LNCaP clone FGC (cell line): Measurements from ENCODE around the gene SMAD6.

Experiments used
- DNase-seq: peaks from one replicate; pipeline ENCODE4 v3.0.0-alpha.2; 2011; ENCODE audit warnings: low read depth
- H3K4me3 ChIP-seq: 2 replicates; pipeline ENCODE4 v1.5.1; 2011; ENCODE audit warnings: mild to moderate bottlenecking, low read depth, low read length, control low read depth
- TF ChIP-seq, protein P1 (sequence below): IDR thresholded peaks from 2 replicates; pipeline ENCODE4 v1.5.1; 2012; ENCODE audit warnings: mild to moderate bottlenecking; ENCODE audit not compliant: control insufficient read depth, insufficient read depth; ENCODE audit errors: extremely low read depth

The SMAD6 gene

GRCh38 chr15:66767240-66767659 is 65.2 kb downstream of the SMAD6 start:
- peak; percentile 30 for DNase-seq
- TF ChIP-seq, protein P1, sequence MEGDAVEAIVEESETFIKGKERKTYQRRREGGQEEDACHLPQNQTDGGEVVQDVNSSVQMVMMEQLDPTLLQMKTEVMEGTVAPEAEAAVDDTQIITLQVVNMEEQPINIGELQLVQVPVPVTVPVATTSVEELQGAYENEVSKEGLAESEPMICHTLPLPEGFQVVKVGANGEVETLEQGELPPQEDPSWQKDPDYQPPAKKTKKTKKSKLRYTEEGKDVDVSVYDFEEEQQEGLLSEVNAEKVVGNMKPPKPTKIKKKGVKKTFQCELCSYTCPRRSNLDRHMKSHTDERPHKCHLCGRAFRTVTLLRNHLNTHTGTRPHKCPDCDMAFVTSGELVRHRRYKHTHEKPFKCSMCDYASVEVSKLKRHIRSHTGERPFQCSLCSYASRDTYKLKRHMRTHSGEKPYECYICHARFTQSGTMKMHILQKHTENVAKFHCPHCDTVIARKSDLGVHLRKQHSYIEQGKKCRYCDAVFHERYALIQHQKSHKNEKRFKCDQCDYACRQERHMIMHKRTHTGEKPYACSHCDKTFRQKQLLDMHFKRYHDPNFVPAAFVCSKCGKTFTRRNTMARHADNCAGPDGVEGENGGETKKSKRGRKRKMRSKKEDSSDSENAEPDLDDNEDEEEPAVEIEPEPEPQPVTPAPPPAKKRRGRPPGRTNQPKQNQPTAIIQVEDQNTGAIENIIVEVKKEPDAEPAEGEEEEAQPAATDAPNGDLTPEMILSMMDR = no peak
- H3K4me3 ChIP-seq = no peak overlapping the region

DNA sequence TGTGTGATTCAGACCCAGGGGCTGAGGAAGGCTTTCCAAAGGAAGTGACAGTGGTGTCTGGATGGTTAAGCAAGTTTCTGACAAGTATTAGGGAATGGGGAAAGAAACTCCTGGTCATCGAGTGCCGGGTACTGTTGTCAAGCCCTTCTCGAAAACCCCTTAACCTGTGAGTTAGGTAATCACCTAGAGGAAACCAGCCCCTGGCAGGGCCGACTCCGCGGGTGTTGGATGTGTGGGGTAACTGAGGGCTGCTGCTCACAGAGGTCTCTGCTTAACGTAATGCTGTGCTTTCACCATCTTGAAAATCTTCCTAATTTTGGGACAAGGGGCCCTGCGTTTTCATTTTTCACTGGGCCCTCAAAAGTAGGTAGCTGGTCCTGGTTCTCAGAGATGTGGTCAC is 67.0 kb downstream of the SMAD6 start:
- no peak overlapping the region for H3K4me3 ChIP-seq
- no peak for DNase-seq
- TF ChIP-seq, protein P1 = no peak

DNA sequence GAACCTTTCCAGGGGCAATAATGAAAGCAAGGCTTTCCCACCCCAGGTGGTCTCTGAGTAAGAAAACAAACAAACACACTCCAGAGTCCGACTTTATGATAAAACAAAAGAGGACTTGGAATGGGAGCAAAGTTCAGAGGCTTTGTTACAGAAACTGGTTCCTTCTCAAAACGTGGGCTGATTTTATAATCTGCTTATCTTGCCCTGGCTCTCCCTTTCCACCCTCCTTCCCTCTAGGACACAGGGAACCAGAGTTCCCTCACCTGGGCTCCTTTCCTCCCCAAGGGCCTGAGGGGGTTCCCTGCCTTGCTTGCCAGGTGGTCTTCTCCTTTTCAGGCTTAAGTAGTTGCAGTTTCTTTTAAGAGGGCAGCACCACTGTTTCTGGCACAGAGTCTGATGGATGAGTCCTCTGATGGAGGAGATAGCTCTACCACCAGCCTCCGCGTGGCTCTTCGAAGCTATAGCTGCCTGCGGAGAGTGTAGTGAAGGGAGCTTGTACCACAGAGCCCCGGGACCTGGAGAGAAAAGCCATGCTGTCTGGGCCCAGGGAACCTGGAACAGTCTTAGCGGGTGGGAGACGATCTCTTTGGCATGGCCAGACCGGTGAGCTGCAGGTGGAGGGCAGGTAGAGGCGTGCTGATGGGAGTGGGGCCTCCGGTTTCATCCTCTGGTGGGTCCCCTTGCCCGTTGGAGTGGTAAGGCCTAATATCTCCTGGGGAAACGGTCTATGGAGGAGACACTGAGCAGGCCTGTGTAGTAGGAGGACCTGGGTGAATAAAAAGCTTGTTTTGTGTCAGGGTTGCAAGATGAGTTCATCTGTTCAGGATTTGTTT is 68.7 kb downstream of the SMAD6 start:
- no peak overlapping the region for H3K4me3 ChIP-seq
- no peak for DNase-seq
- TF ChIP-seq, protein P1 = no peak

DNA sequence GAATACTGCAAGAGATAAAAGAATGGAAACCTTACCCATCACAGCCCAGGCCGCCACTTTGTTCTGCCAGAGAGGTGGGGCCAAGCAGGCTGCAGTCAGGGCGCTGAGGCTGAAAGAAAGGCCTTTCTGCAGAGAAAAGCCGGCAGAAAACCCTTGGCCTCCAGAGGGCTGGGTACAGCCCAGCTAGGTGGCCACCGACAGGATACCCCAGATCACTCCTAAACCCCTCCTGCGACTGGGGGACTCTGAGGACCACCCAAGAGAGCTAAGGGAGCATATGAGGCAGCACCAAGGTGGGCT is 69.3 kb downstream of the SMAD6 start:
- no peak for DNase-seq
- H3K4me3 ChIP-seq = no peak overlapping the region
- TF ChIP-seq, protein P1 = no peak

- no peak overlapping the region for H3K4me3 ChIP-seq
- no peak for DNase-seq
- TF ChIP-seq, protein P1 = no peak
Measured at GRCh38 chr15:66772604-66773128, 70.6 kb downstream of the SMAD6 start.

DNA sequence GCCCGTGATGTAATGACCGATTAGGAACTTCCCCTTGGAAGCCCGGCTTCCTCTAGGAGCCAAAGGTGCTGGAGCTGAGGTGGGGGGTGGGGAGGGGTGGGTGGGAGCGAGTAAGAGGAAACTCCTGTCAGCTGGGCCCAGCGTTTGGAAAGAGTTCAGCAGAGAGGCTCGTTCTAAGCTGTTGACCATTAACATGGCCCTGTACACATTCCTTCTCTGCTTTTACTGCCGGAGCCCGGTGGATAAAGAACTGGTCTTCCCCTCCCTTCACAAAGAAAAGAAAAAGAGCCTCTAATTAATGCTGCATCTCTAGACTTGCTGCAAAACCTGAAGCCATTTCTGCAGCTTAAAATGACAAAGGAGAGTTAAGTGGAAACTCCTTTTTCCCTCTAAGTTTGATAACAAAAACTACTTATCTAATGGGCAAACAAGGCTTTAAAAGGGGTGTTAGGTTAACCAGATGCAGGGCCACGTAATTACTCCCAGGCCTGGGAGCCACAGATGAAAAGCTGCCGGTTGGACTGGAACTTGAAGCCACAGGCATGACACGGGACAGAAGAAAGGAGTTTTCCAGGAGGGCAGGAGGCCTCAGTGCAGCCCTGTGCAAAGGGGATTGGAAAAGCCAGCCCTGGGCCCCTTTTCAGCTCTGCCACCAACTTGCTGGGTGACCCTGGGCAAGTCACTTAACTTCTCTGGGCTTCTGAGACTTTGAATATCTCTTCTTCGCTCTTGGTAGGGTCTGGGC is 71.3 kb downstream of the SMAD6 start:
- H3K4me3 ChIP-seq = no peak overlapping the region
- DNase-seq = peak; percentile 55
- TF ChIP-seq, protein P1 = no peak
